HG02610 (cell line): ENCODE results near the gene HUNK.

Source experiments
- ATAC-seq: cut with Tn5 transposase; IDR thresholded peaks from one replicate; pipeline ENCODE4 v1.9.1; 2021; ENCODE audit warnings: mild to moderate bottlenecking, moderate library complexity; ENCODE audit not compliant: unreplicated experiment

HUNK gene

DNA sequence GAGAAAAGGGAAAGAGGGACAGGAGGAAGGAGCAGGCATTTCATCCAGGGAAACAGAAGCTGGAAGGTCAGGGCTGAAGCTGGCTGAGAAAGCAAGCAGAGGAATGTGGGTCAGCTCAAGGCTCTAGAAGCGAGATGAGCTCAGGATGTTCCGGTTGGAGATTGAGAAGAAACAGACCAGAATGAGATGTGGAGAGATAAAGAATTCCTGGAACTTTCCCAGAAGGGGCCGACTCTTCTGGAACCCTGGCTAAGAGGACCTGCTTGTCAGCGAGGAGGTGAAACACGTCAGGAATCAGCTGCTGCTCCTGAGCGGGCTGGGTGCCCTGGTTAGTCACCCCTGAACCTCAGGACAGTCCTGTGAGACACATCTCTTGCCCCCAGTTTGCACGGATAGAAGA, 75.9 kb downstream of the HUNK start:
- ATAC-seq = no peak

DNA sequence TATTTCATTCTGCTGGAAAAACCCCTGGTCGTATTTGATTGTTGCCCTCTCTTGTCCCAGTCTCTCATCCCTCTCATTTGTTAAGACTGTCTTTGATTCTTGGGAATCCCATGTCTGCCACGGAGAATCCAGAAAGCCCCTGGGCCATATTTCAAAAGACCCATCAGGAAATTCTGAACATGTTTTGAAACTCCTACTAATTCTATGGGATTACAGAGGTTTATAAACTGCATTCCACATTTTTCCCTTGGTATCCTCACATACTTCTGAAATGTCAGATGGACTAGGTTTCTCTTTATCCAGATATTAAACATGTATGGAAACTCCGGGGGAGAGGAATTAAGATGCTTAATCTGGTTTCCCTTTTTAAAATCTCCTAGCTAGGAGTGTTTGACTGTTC, 80.0 kb downstream of the HUNK start:
- ATAC-seq = no peak

DNA sequence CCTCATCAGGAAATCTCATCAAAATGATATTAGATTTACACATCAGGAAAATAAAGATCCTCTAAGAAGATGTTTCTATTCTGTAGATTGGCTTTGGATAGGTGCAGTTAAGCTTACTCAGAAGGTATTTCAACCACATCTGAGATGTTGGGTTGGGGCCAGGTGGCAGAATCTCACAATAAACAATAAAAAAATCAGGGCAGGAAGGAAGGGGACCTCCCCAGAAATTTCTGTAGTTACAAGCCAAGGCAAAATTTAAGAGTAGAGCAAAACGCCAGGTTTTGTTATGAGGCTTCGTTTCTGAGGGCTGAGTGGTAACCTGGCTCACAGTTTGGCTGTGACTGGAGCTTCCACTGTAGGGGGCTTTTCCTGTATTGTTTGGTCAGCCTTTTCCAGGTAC, 84.8 kb downstream of the HUNK start:
- ATAC-seq = no peak

DNA sequence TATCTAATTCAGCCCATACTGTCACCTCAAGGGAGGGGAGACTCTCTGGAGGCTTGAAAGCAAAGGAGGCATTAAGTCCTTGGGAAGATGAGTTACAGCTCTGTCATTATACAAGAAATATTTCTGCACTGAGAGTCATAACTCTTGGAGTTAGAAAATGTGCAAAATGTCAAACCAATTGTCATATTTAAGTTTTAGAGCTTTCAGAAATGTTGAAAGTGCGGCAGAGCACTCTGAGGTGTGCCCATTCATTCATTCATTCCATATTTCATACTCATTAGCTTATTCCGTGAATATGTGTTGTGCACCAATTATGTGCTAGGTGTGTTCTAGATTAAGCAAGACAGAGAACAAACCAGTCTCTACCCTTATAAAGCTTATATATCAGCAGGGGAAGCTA, 87.1 kb downstream of the HUNK start:
- ATAC-seq = no peak

DNA sequence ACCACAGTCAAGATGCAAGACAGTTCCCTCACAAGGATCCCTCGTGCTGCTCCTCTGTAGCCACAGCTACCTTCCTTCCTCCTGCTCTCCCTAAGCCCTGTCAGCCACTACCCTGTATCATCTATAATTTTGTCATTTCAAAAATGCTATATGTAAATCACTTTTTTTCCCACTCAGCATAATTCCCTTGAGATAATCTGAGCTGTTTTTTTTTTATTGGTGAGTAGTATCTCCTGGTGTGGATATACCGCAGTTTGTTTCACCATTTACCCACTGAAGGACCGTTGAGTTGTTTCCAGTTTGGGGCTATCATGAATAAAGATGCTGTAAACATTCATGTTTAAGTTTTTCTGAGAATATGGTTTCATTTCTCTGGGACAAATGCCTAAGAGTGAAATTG, 88.2 kb downstream of the HUNK start:
- ATAC-seq = no peak

DNA sequence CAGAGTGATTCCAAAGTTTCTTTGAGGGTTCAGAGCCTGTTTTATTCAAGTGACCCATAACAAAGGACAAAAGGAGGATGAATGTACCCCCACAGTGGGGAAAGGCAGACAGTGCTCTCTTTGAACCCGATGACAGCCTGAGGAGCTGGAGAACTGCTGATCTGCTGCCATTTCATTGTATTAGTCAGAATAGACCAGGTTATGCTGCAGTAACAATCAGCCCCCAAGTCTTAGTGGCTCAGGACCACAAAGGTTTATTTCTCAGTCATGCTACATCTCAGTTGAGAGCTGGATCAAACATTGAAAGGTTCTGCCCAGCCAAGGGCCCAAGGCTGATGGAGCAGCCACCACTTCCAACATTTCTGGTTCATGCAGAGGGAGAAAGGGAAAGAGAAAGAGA, 88.9 kb downstream of the HUNK start:
- ATAC-seq = no peak

DNA sequence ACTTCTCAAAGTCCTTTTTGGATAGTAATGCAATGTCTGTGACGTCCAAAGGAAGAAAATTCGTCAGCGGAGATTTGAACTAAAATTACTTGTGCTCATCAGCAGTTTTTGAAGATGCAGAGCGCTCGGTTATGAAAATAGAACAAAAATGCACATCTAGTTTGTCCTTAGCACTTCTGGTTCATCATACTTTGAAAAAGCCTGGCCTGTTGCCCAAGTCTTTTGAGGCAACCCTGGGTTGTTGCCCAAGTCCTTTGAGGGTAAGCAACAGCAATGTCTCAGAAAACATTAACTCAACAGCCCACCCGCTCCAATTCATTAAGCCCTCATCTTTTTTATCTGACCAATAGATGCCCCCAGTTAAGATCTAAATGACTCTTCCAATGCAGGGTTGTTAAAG, 91.9 kb downstream of the HUNK start:
- no peak for ATAC-seq

DNA sequence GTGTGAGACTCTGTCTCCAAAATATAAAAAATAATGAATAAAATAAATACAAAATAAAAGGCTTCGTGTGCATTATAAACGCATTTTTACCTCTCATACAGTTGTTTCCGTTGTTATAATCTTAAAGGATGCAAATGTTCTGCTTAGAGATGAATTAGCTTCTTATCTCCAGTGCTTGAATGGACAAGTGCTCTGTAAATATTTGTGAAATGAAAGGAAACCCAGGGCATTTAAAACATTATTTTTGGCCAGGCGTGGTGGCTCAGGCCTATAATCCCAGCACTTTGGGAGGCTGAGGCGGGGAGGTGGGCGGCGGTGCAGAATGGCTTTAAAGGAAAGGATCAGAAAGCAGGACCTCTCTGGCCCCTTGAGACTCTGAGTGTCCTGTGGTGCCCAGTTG, 94.5 kb downstream of the HUNK start:
- ATAC-seq = no peak

DNA sequence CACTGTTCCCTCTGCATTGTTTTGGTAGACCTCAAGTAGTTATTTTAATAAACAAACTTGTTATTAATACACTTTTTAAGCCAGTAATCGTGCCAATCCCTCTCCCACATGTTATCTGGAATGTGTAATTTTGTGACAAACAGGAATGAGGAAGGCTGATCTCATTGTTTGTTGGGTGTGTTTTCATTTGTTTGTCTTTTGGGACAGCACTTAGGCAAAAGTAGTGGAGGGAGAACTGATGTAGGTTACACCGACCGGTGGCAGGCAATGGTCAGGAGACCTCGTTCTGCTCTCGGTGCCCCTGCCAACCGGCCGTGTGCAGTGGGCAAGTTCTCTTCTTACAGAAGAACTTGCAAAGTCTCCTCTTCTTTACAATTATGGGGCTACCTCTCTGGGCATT, 99.8 kb downstream of the HUNK start:
- ATAC-seq = no peak

DNA sequence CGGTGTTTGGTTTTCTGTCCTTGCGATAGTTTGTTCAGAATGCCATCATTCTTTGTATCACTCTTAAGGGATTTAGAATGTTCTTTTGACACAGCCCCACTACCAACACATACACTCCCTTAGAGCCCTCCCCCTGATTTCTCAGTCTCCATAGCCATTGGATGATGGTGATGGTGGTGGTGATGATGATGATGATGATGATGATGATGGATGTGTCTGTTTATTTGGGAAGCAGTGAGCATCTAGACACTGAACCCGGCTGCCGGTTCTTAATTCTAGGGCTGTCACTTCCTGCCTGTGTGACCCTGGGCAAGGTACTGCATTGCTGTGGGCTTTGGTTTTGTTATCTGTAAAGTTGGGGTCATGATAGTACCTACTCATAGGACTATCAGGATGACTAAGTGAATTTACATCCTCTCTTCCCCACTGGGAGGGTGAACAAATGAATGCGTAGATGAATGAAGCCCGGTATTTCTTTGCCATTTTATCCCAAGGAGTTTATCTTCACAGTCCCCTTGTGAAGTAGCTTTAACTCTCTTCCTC, 100.7 kb downstream of the HUNK start:
- no peak for ATAC-seq

DNA sequence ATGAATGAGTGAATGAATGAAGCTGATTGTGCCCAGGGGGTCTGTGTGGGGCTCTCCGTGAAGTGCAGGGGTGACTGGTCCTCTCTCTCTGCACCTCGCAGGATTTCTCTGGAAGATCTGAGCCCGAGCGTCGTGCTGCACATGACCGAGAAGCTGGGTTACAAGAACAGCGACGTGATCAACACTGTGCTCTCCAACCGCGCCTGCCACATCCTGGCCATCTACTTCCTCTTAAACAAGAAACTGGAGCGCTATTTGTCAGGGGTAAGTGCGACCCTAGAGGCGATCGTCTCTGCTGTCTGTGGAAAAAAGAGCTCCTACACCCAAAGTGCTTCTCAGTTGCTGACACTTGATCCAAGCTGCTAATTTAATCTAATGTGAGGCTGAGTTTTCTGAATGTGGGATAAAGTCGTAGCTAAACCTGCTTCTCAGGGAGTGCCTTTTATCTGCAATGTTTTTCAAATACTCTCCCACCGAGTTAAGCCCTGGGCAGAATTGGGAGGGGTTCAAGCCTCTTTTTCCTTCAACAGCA, 101.7 kb downstream of the HUNK start:
- no peak for ATAC-seq

DNA sequence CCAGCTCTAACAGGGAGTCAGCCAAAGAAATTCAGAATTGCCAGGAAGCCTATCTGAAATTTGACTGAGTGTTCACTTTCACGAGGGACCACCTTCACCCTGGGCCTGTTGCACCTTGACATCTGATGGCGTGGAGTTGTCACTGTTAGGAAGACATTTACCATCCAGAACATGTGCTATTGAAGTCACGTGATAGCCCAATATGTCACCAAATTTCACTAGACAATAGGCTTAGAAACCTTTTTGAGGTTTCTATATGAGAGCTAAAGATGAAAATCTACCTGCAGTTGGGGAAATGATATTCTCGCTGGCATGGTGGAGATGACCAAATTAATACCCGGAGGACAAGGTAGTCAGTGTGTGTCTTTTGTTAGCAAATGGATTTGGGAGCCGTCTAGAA, 102.7 kb downstream of the HUNK start:
- ATAC-seq = no peak

DNA sequence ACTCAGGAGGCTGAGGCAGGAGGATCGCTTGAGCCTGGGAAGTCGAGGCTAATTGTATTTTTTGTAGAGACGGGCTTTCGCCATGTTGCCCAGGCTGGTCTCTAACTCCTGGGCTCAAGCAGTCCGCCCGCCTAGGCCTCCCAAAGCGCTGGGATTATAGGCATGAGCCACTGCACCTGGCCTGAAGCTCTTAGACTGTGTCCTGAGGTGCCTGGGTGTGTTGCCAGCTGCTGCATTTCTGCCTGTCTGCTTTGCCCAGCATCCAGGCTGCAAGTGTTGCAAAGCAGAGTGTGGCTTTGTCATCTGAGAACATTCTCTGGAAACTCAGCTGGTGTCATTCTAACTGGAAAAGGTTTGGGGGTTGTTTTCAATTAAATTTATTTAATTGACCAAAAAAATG, 105.0 kb downstream of the HUNK start:
- ATAC-seq = no peak

DNA sequence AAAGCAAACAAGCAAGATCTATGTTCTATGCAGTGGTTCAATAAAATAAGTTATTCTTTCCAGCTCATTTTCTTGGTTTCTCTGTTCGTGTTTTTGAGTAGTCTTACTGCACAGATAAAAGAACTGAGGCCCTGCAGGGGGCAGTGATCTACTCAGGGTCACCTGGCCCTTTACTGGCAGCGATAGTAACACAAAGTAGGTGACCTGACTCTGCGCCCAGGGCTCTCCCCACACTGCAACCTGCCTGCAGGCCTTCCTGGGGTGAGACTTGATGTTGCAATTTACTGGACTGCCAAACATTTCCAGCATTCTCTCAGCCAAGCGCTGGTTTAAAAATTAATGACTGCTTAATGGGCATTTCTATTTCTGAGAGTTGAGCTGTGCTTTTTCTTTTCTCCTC, 110.3 kb downstream of the HUNK start:
- ATAC-seq = no peak

DNA sequence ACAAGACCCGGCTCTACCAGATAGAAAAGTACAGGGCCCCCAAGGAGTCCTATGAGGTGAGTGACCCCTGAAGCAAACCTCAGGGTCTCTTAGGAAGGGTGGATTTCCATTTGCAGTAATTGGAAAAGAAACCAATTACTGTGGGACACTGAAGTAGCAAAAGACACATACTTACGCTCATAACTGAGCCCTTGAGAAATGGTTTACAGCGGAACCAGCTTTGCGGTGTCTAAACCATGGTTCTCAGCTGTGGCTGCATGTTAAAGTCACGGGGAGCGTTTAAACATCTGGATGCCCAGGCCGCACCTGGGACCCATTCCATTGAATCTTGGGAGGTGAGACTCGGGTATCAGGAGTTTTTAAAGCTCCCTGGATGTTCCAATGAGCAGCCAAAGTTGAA, 110.7 kb downstream of the HUNK start:
- no peak for ATAC-seq

DNA sequence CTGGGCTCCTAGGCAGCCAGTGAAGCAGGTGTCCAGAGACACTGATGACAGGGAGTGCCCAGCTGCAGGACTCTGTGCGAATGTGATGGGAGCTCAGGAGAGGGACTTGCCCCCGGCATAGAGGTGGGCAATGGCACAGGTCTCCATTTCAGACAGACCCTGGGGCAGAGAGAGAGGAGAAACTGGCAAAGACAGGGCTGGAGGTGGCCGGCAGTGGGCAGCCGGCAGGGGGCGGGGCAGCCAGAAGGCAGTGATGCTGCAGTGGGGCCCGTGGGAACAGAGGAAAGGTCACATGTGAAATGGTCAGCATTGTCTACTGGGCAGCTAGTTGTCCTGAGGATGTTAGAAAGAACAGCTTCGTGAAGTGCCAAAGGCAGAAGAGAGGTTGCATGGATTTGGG, 112.6 kb downstream of the HUNK start:
- no peak for ATAC-seq

DNA sequence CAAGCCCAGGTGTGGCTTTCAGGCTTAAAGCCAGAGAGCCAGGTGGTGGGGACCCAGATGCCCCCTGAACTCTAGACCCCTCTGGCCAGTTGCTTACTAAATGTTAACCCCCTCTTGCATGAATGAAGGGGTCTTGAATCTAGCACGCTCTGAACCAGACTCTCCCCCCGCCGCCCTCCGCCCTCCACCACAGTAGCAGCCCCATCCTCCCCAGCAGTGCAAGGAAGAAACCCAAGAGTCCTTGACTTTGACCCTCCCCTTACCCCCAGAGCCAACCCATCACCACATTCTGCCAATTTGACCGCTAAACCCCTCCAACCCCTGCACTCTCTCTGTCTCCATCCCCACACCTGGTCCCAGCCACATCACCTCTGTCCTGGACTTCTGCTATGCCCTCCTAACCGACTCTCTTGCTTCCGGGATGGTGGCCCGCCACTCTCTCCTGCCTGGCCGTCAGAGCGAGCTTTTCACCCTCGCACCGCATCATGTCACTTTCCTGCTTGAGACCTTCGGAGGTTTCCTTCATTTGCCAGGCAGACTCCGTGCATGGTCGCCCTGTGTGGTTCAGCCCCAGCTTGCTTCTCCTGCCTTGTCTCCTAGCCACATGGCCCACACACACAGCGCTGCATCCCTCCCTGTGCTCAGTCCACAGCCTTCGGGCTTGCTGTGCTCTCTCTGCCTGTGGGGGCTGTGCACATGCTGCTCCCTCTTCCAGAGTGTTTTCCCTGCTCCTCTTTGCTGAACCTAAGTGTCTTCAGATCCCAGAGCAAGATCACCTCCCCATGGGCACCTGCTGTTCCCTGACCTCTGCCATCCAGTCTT, 113.4 kb downstream of the HUNK start:
- no peak for ATAC-seq

DNA sequence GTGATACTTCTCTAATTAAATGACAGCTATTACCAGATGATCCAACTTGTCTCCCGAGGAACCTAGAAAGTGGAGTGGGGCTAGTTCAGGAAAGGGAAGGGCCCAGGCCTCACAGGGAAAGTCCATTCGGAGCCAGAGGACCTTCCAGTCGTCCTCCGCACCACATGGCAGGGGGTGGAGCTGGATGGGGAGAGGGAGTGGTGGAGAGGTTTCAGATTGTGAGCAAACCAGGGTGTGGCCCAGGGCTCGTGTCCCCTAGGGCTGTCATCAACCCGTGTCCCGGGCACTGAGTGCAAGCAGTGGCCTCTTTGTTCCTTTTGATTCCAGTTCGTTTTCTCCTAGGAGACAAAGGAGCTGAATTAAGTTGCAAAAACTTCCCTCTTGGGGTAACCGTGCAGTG, 114.9 kb downstream of the HUNK start:
- ATAC-seq = no peak

DNA sequence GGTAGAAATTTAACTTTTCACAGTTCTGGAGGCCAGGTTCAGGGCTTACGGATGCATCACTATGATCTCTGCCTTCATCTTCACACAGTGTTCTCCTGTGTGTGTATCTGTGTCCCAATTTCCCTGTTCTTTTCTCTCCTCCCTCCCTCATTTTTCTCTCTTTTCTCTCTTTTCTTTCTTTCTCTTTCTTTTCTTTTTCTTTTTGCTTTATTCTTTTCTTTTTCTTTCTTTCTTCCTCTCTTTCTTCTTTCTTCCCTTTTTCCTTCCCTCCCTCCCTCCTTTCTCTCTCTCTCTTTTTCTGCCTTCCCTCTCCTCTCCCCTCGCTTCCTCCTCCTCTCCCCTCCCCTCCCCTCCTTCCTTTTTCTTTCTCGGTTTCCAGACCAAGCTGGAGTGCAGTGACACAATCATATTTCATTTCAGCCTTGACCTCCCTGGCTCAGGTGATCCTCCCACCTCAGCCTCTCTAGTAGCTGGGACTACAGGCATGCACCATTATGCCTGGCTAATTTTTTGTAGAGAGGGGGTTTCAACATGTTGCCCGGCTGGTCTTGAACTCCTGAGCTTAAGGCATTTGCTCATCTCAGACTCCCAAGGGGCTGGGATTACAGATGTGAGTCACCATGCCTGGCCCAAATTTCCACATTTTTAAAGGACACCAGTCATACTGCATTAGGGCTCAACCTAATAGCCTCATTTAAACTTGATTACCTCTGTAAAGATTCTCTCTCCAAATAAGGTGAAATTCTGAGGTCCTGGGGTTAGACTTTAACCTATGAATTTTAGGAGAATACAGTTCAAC, 115.9 kb downstream of the HUNK start:
- ATAC-seq = no peak

DNA sequence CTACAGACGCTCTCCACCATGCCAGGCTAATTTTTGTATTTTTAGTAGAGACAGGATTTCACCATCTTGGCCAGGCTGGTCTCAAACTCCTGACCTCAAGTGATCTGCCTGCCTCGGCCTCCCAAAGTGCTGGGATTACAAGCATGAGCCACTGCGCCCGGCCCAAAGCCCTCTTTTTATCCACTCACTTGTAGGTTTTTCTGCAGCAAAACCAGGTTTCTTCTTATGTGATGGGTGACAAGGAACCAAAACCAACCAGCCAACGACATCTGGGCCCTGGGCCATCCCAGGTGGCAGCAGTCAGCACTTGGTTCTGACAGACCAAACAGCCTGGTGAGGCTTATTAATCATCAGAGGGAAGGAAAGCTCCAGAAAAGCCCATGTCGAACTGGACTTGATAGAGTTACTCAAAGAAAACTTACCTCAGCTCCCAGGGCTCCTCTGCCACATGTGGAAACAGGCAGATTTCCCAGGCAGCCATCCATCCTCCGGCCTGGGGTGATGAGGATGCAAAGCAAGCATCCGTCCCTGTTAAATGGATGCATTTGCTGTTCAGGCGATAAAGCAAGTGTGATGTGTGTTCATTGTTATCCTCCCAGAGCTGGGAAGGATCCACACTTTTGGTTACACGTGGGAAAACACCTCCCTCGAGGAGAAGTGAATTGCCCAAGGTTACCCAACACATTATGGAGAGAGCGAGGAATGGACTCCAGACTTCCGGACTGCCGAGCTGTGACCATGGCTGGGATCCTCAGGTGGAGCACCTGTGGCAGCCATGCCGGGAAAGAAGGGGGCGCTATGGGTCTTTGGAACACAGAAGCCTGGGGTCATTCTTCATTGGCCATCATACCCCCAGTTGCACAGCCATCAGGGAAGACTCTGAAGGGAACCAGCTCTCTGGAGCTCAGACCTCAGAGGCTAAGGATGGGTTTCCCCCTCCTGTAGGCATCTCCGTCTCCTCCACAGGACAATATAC, 118.8 kb downstream of the HUNK start:
- ATAC-seq = no peak

DNA sequence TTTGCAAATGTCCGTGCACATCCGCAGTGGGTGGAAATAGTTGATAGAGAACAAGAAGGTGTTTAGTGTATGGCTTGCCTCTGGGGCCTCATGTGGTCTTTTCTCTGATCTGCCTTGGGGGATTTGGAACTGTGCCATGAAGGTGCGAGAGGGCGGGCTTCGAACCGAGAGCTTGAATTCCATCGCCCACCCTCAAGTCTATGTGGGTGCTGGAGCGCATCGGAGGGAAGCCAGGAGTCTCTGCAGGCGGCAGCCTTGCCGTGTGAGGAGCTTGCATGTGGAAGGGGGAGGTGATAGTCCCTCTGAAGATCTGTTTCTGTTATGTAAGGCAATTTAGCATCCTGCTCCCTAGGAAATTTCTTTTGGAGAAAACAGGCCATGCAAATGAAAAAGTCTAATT, 119.6 kb downstream of the HUNK start:
- no peak for ATAC-seq
